H9 (cell line): ENCODE results near the gene SCD5. TPM values are rescaled to one million over a fixed set of nuclear protein-coding genes. Genes with fewer than 3 reads are reported as not detected.

ENCODE experiments used
- DNase-seq: peaks from one replicate; pipeline ENCODE4 v3.0.0-alpha.2; 2017
- H2AFZ ChIP-seq: one replicate; pipeline ENCODE4 v1.6.1; 2013; ENCODE audit warnings: mild to moderate bottlenecking, low read length, control low read depth, moderate library complexity
- H2AK5ac ChIP-seq: 2 replicates; pipeline ENCODE4 v1.6.1; 2013; ENCODE audit warnings: low read length, control low read depth, mixed read lengths; ENCODE audit not compliant: insufficient read length
- H2BK120ac ChIP-seq: one replicate; pipeline ENCODE4 v1.6.1; 2013; ENCODE audit warnings: low read depth, mild to moderate bottlenecking, low read length, control low read depth, inconsistent platforms; ENCODE audit not compliant: poor library complexity, severe bottlenecking
- H2BK12ac ChIP-seq: 2 replicates; pipeline ENCODE4 v1.6.1; 2013; ENCODE audit warnings: low read length, control low read depth, mixed read lengths, low read depth; ENCODE audit not compliant: insufficient read length
- H2BK15ac ChIP-seq: 2 replicates; pipeline ENCODE4 v1.6.1; 2013; ENCODE audit warnings: low read depth, low read length, control low read depth
- H2BK20ac ChIP-seq: one replicate; pipeline ENCODE4 v1.6.1; 2013; ENCODE audit warnings: low read depth, mild to moderate bottlenecking, low read length, control low read depth, inconsistent platforms; ENCODE audit not compliant: poor library complexity, severe bottlenecking
- H2BK5ac ChIP-seq: 2 replicates; pipeline ENCODE4 v1.6.1; 2013; ENCODE audit warnings: low read length, control low read depth, mixed read lengths; ENCODE audit not compliant: insufficient read length
- H3K14ac ChIP-seq: 2 replicates; pipeline ENCODE4 v1.6.1; 2013; ENCODE audit warnings: low read length, control low read depth; ENCODE audit not compliant: insufficient read depth
- H3K18ac ChIP-seq: 2 replicates; pipeline ENCODE4 v1.6.1; 2013; ENCODE audit warnings: low read depth, mild to moderate bottlenecking, mixed read lengths, low read length, control low read depth; ENCODE audit not compliant: insufficient read length
- H3K23ac ChIP-seq: 2 replicates; pipeline ENCODE4 v1.6.1; 2013; ENCODE audit warnings: low read length, control low read depth, mixed read lengths, low read depth; ENCODE audit not compliant: insufficient read length
- H3K23me2 ChIP-seq: 2 replicates; pipeline ENCODE4 v1.6.1; 2013; ENCODE audit warnings: low read depth, mild to moderate bottlenecking, mixed read lengths, low read length, control low read depth; ENCODE audit not compliant: insufficient read length, poor library complexity, severe bottlenecking
- H3K27ac ChIP-seq: 2 replicates; pipeline ENCODE4 v1.5.1; 2013; ENCODE audit warnings: low read length, control low read depth, mixed read lengths, low read depth; ENCODE audit not compliant: insufficient read length
- H3K27me3 ChIP-seq: 2 replicates; pipeline ENCODE4 v1.6.1; 2013; ENCODE audit warnings: low read length, control low read depth, inconsistent platforms; ENCODE audit not compliant: insufficient read depth
- H3K4ac ChIP-seq: 2 replicates; pipeline ENCODE4 v1.6.1; 2013; ENCODE audit warnings: low read depth, mild to moderate bottlenecking, control low read depth, inconsistent platforms, low read length, moderate library complexity
- H3K4me1 ChIP-seq: 2 replicates; pipeline ENCODE4 v1.6.1; 2013; ENCODE audit warnings: low read length, control low read depth, inconsistent platforms; ENCODE audit not compliant: insufficient read depth
- H3K4me2 ChIP-seq: 2 replicates; pipeline ENCODE4 v1.6.1; 2013; ENCODE audit warnings: low read length, control low read depth, mixed read lengths; ENCODE audit not compliant: insufficient read length, insufficient read depth
- H3K56ac ChIP-seq: 2 replicates; pipeline ENCODE4 v1.6.1; 2013; ENCODE audit warnings: low read depth, mild to moderate bottlenecking, mixed read lengths, low read length, control low read depth; ENCODE audit not compliant: insufficient read length
- H3K79me1 ChIP-seq: 2 replicates; pipeline ENCODE4 v1.6.1; 2013; ENCODE audit warnings: low read depth, mild to moderate bottlenecking, moderate library complexity, low read length, control low read depth, inconsistent platforms; ENCODE audit not compliant: insufficient read depth, poor library complexity, severe bottlenecking
- H3K79me2 ChIP-seq: 2 replicates; pipeline ENCODE4 v1.6.1; 2013; ENCODE audit warnings: low read length, control low read depth, inconsistent platforms; ENCODE audit not compliant: insufficient read depth
- H3K9ac ChIP-seq: 2 replicates; pipeline ENCODE4 v1.6.1; 2013; ENCODE audit warnings: low read length, control low read depth, mixed read lengths; ENCODE audit not compliant: insufficient read length; ENCODE audit errors: extremely low read depth
- H3K9me3 ChIP-seq: one replicate; pipeline ENCODE4 v1.6.1; 2013; ENCODE audit warnings: low read depth, low read length, inconsistent platforms; ENCODE audit not compliant: control insufficient read depth
- H3T11ph ChIP-seq: one replicate; pipeline ENCODE4 v1.6.1; 2013; ENCODE audit warnings: mild to moderate bottlenecking, low read length, control low read depth, inconsistent platforms
- H4K20me1 ChIP-seq: one replicate; pipeline ENCODE4 v1.6.1; 2013; ENCODE audit not compliant: control insufficient read depth, insufficient read length, insufficient read depth
- H4K5ac ChIP-seq: 2 replicates; pipeline ENCODE4 v1.6.1; 2013; ENCODE audit warnings: low read depth, mild to moderate bottlenecking, mixed read lengths, low read length, control low read depth; ENCODE audit not compliant: insufficient read length
- H4K8ac ChIP-seq: replicated peaks from 2 replicates; pipeline ENCODE4 v1.6.1; 2013; ENCODE audit warnings: low read length, control low read depth, mixed read lengths, low read depth; ENCODE audit not compliant: insufficient read length
- H4K91ac ChIP-seq: 2 replicates; pipeline ENCODE4 v1.6.1; 2013; ENCODE audit warnings: low read depth, mild to moderate bottlenecking, moderate library complexity, mixed read lengths, low read length, control low read depth; ENCODE audit not compliant: insufficient read length
- H3K27ac Mint-ChIP-seq, 3 experiments: 2 replicates in 2 of 3; 3 replicates in 1 of 3; pipeline ENCODE4 v1.8.0; 2020 to 2021; ENCODE audit warnings: mixed read lengths in 3 of 3, mild to moderate bottlenecking in 1 of 3, moderate library complexity in 1 of 3
- H3K27me3 Mint-ChIP-seq: 2 replicates; pipeline ENCODE4 v1.8.0; 2021; ENCODE audit warnings: low read depth, mild to moderate bottlenecking, moderate library complexity, mixed read lengths
- H3K36me3 Mint-ChIP-seq, 3 experiments: 2 replicates in 2 of 3; 3 replicates in 1 of 3; pipeline ENCODE4 v1.8.0; 2020 to 2021; ENCODE audit warnings: low read depth in 3 of 3, mixed read lengths in 3 of 3; ENCODE audit not compliant: insufficient read depth in 1 of 3
- H3K4me1 Mint-ChIP-seq, 2 experiments: 2 replicates each; pipeline ENCODE4 v1.8.0; 2020; ENCODE audit warnings: mixed read lengths in 2 of 2
- H3K4me3 Mint-ChIP-seq, 2 experiments: 2 replicates in 1 of 2; 3 replicates in 1 of 2; pipeline ENCODE4 v1.8.0; 2020 to 2021; ENCODE audit warnings: mild to moderate bottlenecking in 2 of 2, mixed read lengths in 2 of 2, moderate library complexity in 1 of 2
- H3K9me3 Mint-ChIP-seq, 2 experiments: 2 replicates in 1 of 2; 3 replicates in 1 of 2; pipeline ENCODE4 v1.8.0; 2020; ENCODE audit warnings: mild to moderate bottlenecking in 2 of 2, mixed read lengths in 2 of 2, moderate library complexity in 1 of 2
- WGBS: extraction: QIAGEN DNeasy Blood & Tissue Kit; methylation state at CpG from one replicate; pipeline ENCODE4 v1.1.7; 2013; ENCODE audit warnings: missing lambda C conversion rate, low lambda C conversion rate, mixed read lengths; ENCODE audit not compliant: insufficient read length; ENCODE audit errors: extremely low coverage; 5-methylcytosine and 5-hydroxymethylcytosine counted together
- total RNA-seq: library from RNA; stranded (reverse); gene quantifications from 2 replicates; pipeline ENCODE4 v1.2.1, GENCODE V29; 2021
- TF ChIP-seq, protein P1 (sequence below): fragments of 200-600 bp; sonication (generic); conservative IDR thresholded peaks from 3 replicates; pipeline ENCODE4 v1.8.0; 2021; ENCODE audit warnings: antibody characterized with exemption, mild to moderate bottlenecking

Gene SCD5
- total RNA-seq, 1 experiment from 2014 or later: 0.68 TPM

DNA sequence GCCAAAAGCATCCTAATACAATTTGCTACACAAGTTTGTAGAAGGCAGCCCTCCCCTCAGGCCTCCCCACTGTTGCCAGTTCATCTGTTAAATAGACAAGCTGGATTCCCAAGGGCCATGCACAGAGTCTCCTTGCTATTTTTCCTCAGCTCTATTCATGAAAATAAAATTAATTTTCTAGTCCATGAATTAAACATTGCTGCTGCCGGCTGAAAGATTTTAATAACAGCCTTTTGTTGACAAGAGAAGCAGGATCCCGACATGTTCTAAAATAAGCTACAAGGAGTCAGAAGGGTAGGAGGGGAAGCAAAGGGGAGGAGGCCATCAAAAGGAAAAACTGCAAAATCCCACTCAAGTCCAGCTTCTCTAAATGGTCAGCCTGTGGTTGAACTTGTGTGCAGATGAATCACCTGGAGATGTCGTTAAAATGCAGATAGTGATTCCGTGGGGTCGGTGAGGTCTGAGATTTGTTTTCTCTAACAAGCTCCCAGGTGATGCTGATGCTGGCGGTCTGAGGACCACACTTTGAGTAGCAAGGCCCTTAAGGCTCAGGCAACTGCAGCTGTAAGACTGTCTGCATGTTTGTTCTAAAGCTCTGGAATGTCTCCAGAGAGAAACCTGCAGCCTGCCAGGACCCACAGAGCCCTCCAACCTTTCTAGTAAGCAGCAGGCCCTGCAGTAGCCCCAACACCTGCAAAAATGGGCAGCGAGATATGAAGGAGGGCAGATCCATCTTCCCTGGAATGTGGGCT lies 9.4 kb downstream of the SCD5 start:
- peaks cover 83% of the 10 kb centered on the region for H3K27me3 ChIP-seq
- H4K91ac ChIP-seq: no peak overlapping the region
- H3K4me1 Mint-ChIP-seq: peaks cover 28 to 38% of the 10 kb centered on the region in 2 experiments
- H3K9me3 ChIP-seq: no peaks in the 10 kb centered on the region
- H3K79me1 ChIP-seq: no peaks in the 10 kb centered on the region
- no peak overlapping the region for H3K18ac ChIP-seq
- H2BK15ac ChIP-seq: no peak overlapping the region
- peaks cover 100% of the 10 kb centered on the region for H3K27me3 Mint-ChIP-seq
- no peaks in the 10 kb centered on the region for H4K20me1 ChIP-seq
- no peak overlapping the region for H2BK5ac ChIP-seq
- no peak overlapping the region for H3K27ac ChIP-seq
- H3K23me2 ChIP-seq: no peaks in the 10 kb centered on the region
- TF ChIP-seq, protein P1, sequence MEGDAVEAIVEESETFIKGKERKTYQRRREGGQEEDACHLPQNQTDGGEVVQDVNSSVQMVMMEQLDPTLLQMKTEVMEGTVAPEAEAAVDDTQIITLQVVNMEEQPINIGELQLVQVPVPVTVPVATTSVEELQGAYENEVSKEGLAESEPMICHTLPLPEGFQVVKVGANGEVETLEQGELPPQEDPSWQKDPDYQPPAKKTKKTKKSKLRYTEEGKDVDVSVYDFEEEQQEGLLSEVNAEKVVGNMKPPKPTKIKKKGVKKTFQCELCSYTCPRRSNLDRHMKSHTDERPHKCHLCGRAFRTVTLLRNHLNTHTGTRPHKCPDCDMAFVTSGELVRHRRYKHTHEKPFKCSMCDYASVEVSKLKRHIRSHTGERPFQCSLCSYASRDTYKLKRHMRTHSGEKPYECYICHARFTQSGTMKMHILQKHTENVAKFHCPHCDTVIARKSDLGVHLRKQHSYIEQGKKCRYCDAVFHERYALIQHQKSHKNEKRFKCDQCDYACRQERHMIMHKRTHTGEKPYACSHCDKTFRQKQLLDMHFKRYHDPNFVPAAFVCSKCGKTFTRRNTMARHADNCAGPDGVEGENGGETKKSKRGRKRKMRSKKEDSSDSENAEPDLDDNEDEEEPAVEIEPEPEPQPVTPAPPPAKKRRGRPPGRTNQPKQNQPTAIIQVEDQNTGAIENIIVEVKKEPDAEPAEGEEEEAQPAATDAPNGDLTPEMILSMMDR: no peak
- no peak overlapping the region for H3K23ac ChIP-seq
- no peak overlapping the region for H3K27ac Mint-ChIP-seq
- H3K36me3 Mint-ChIP-seq: no peaks in the 10 kb centered on the region
- H2BK12ac ChIP-seq: no peak overlapping the region
- WGBS: no CpG with 5 or more reads among the region's 7 CpGs
- no peak overlapping the region; a peak in 1 of 5 replicates for H3K4me3 Mint-ChIP-seq
- H2AFZ ChIP-seq: no peak overlapping the region
- H3T11ph ChIP-seq: no peak overlapping the region
- no peak overlapping the region for H3K4me2 ChIP-seq
- H2BK20ac ChIP-seq: no peak overlapping the region
- H3K56ac ChIP-seq: no peak overlapping the region
- H2AK5ac ChIP-seq: no peak overlapping the region
- no peak overlapping the region for H3K4ac ChIP-seq
- H3K9me3 Mint-ChIP-seq: peaks cover 0 to 18% of the 10 kb centered on the region in 2 experiments; a peak in 2 of 5 replicates
- no peaks in the 10 kb centered on the region for H3K4me1 ChIP-seq
- no peak overlapping the region for H4K8ac ChIP-seq
- no peak overlapping the region for H2BK120ac ChIP-seq
- no peak overlapping the region for H3K9ac ChIP-seq
- H3K79me2 ChIP-seq: no peaks in the 10 kb centered on the region
- H3K14ac ChIP-seq: no peak overlapping the region
- no peak overlapping the region for H4K5ac ChIP-seq
- DNase-seq: peak; percentile 20
